Mucosa of gallbladder (tissue), 1 donor: Measurements from ENCODE around the gene PTPN3. TPM values are rescaled to one million over a fixed set of nuclear protein-coding genes. Genes with fewer than 3 reads are reported as not detected.

Source experiments
- DNase-seq: peaks from one replicate; pipeline ENCODE4 v3.0.0-alpha.2; 2020; ENCODE audit warnings: low spot score
- total RNA-seq: library from RNA; stranded (reverse); gene quantifications from one replicate; pipeline ENCODE4 v1.2.1, GENCODE V29; 2021
- donor health status: DM: no; HTN: no; CAD: no.

Gene PTPN3
- total RNA-seq, 1 donor from 2014 or later, result 16.2 TPM

DNA sequence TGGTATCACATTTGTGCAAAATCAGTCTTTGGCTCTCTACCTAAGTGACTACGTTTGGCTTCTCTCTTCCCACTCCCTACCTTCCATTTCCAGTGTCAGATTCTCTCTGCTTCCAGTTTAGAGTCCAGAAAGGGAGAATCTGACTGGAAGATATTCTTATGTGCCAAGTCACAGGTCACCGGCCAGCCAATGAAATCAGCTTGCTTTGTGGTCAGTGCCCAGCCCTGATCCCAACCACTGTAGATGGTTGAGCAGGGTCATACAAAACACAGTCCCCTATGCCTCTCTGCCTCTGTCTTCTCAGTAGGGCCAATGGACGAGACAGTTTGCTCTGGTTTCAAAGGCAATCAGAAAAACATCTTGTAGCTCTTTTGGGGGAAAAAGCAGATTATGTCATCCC, 161.7 kb downstream of the PTPN3 start:
- DNase-seq, result no peak

DNA sequence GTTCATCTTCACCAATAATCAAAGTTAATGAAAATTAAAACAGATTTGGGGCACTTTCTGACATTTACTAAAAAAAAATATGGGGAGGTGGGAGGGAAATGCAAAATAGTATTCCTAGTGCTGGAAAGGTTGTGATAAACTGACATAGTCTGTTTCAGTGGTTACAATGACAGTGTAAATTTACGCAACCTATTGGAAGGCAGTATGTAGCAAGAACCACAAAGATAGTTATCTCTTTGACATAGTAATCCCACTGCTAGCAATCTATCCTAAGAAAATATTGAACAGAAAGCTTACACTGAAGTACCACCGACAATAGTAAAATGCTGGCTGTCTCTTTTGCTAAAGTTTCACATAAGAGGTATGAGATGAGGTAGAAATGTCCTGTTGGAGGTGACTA, 162.2 kb downstream of the PTPN3 start:
- DNase-seq, result no peak

DNA sequence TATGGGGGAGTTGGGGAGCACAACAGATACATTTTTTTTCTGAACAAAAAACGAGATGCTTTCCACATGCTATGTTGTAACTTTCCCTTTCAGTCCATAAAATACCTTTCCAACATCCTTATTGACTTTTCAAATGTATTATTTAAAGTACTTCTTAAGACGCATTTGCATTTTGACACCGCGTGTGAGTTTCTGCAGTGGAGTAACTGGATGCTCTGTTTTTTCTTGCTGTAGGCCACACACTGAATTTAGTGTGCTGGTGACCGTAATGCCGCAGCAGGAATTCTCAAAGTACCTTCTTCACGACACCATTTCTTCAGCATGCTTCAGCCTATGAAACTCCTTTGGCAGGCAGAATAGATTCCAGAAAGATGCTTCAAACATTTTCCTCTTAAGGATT, 163.0 kb downstream of the PTPN3 start:
- DNase-seq, result no peak

DNA sequence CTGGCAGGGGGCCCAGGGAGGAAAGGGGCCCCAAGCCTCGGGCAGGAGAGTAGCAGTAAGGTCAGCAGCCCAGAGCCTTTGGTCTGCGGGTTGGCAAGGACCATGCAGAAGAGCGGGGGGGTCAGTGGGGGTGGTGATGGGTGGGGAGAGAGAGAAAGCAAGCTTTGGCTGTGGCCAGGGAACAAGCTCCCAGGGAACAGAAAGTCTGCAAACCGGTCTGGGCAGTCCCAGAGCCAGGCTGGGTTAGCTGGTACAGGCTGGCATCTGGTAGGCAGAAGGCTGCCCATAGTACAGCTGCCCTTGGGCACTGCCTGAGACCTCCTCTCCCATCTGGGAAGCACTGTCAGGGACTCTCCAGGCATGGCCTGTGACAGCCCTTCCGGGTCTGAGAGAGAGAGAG, 166.8 kb downstream of the PTPN3 start:
- peak; percentile 92 for DNase-seq

DNA sequence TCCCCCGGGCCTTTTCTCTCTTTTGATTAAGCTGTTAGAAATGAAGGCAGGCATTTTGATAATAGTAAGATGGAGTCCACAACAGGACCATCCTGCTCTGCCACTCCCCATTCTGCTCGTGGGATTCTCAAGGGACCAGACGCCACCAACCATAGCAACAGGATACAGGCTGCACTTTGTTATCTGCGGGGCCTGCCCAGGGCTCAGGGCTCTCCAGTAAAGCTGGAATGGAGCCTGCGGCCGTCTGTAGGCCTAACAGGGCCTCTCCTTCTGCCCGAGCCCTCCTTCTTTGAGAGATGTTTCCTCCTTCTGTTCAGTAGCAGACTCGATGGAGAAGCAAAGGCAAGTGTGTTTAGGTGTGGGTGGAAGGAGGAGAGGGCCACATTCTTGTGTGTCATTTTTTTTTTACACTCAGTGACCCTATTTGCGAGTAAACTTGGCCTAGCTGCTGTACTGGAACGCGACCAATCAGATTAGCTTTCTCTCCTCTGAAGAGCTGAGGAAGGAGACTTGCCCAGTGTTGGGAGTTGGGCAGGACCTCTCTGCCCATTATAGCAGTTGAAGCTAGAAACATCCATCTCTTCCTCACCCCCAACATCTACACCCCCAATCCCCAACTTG, 168.4 kb downstream of the PTPN3 start:
- DNase-seq, result peak; percentile 70

DNA sequence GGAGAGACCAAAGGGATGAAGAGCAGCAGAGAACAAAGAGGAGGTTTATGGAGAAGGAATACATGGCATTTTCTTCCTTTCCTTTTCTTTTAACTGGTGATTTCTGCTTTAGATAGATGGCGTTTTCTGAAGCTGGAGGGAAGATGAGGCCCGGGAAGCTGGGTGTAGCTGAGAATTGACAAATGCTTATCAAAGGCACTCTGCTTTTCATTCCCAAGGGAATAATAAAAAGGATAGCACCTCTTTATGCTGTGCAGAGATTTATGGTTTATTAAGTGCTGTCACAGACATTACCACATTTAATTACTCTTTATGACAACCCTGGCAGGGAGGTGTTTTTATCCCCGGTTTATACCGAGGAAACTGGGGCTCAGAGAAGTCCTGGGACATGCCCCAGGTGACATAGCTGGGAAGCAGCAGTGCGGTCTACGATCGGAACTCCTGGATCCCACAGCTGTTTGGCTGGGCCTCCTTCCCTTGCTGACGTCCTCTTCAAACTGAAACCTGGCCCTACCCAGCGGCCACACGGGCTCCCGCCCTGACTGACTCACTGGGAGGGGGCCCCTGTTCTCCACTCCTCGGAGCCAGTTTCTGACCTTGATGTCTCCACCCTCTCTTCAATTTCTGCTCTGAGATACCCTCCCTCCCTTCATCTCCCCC, 169.0 kb downstream of the PTPN3 start:
- DNase-seq, result peak; percentile 59

Other genes starting within 250 kb of the PTPN3 start
- gene EPB41L4B, start 177.2 kb downstream of the PTPN3 start, total RNA-seq, result 31.1 TPM